A549 (cell line): ENCODE results near the gene VDAC1. TPM values are rescaled to one million over a fixed set of nuclear protein-coding genes. Genes with fewer than 3 reads are reported as not detected.
A peak's percentile ranks its signal among the peaks of the same experiment; 100 is the strongest.

Experiments
- ATAC-seq, 2 experiments: fragments of 200-7000 bp in 1 of 2; fragments of >200 bp in 1 of 2; cut with Nextera tagmentation in 1 of 2; cut with Tn5 transposase in 1 of 2; 3 replicates each; pipeline versions ENCODE4 v1.8.0 to v1.9.1; 2018 to 2020; ENCODE audit warnings: mild to moderate bottlenecking in 1 of 2, moderate library complexity in 1 of 2
- CTCF ChIA-PET: fragments of 300-600 bp; sonication (Branson Sonifier 250); formaldehyde crosslinking; extraction: SDS; loops from one replicate; lab custom pipeline; 2021; ENCODE audit warnings: antibody characterized with exemption, inconsistent platforms; lab: Yijun Ruan, JAX
- POLR2A ChIA-PET: fragments of 350-600 bp; formaldehyde crosslinking; extraction: SDS; loops from one replicate; lab custom pipeline; 2021; ENCODE audit warnings: antibody characterized with exemption, inconsistent platforms; lab: Yijun Ruan, JAX
- DNase-seq, 2 experiments: peaks; one replicate each; pipeline versions ENCODE4 v3.0.0 to v3.0.0-alpha.2; 2011 to 2016; ENCODE audit warnings: low read depth in 1 of 2, low spot score in 1 of 2
- FAIRE-seq: peaks from 2 replicates; lab custom pipeline; 2011; peaks lifted over from hg19 to GRCh38; lab: Jason Lieb, UNC
- H3K27ac ChIP-seq, 2 experiments: fragments of >200 bp; sonication (Bioruptor Twin); formaldehyde crosslinking; 3 replicates each; pipeline ENCODE4 v1.5.1; 2016 to 2017
- H3K4me1 ChIP-seq: fragments of >200 bp; sonication (Bioruptor Twin); formaldehyde crosslinking; 3 replicates; pipeline ENCODE4 v1.6.1; 2016
- H3K4me2 ChIP-seq: fragments of >200 bp; sonication (Bioruptor Twin); formaldehyde crosslinking; 3 replicates; pipeline ENCODE4 v1.6.1; 2016
- H3K4me3 ChIP-seq: fragments of >200 bp; sonication (Bioruptor Twin); formaldehyde crosslinking; 3 replicates; pipeline ENCODE4 v1.5.1; 2016
- H3K9me3 ChIP-seq: fragments of >200 bp; sonication (Bioruptor Twin); formaldehyde crosslinking; 3 replicates; pipeline ENCODE4 v1.6.1; 2016
- BHLHE40 ChIP-seq: IDR thresholded peaks from 2 replicates; pipeline ENCODE4 v1.6.1; 2012; ENCODE audit warnings: low read depth, low read length, inconsistent platforms
- CBX8 ChIP-seq: fragments of 200-600 bp; sonication (generic); IDR thresholded peaks from 2 replicates; pipeline ENCODE4 v1.6.1; 2016
- CEBPB ChIP-seq, 2 experiments: fragments of >200 bp in 1 of 2; sonication (Bioruptor Twin) in 1 of 2; formaldehyde crosslinking in 1 of 2; IDR thresholded peaks; 2 replicates each; pipeline ENCODE4 v1.6.1; 2012 to 2016
- CHD2 ChIP-seq: fragments of 150-350 bp; IDR thresholded peaks from 2 replicates; pipeline ENCODE4 v1.6.1; 2014; ENCODE audit warnings: low read length; ENCODE audit not compliant: partially characterized antibody
- EHF ChIP-seq: fragments of 250-450 bp; sonication (Bioruptor Pico); IDR thresholded peaks from 2 replicates; pipeline ENCODE4 v1.5.0; 2020; ENCODE audit warnings: mild to moderate bottlenecking
- ESRRA ChIP-seq: fragments of 150-350 bp; IDR thresholded peaks from 2 replicates; pipeline ENCODE4 v1.6.1; 2014; ENCODE audit warnings: mild to moderate bottlenecking, low read length, borderline replicate concordance
- FOSB ChIP-seq: fragments of 250-450 bp; sonication (Bioruptor Pico); IDR thresholded peaks from 2 replicates; pipeline ENCODE4 v1.5.0; 2020; ENCODE audit warnings: mild to moderate bottlenecking, moderate library complexity
- FOXS1 ChIP-seq: fragments of 250-450 bp; sonication (Bioruptor Pico); IDR thresholded peaks from 2 replicates; pipeline ENCODE4 v1.5.0; 2020; ENCODE audit warnings: mild to moderate bottlenecking, moderate library complexity
- GATA3 ChIP-seq: IDR thresholded peaks from 2 replicates; pipeline ENCODE4 v1.6.1; 2012; ENCODE audit warnings: borderline replicate concordance
- HDAC2 ChIP-seq: fragments of 200-600 bp; sonication (generic); IDR thresholded peaks from 2 replicates; pipeline ENCODE4 v1.6.1; 2016
- HOXA7 ChIP-seq: fragments of 250-450 bp; sonication (Bioruptor Pico); IDR thresholded peaks from 2 replicates; pipeline ENCODE4 v1.5.0; 2020; ENCODE audit warnings: mild to moderate bottlenecking, moderate library complexity
- HOXB5 ChIP-seq: fragments of 250-450 bp; sonication (Bioruptor Pico); IDR thresholded peaks from 2 replicates; pipeline ENCODE4 v1.5.0; 2020; ENCODE audit warnings: mild to moderate bottlenecking, moderate library complexity
- JUN ChIP-seq, 2 experiments: fragments of >200 bp; sonication (Bioruptor Twin); formaldehyde crosslinking; IDR thresholded peaks; 2 replicates in 1 of 2; 3 replicates in 1 of 2; pipeline ENCODE4 v1.6.1; 2016 to 2017
- NFE2L2 ChIP-seq: fragments of 150-350 bp; conservative IDR thresholded peaks from 2 replicates; pipeline ENCODE4 v1.6.1; 2014; ENCODE audit warnings: low read length
- NPAS2 ChIP-seq: fragments of 250-450 bp; sonication (Bioruptor Pico); IDR thresholded peaks from 2 replicates; pipeline ENCODE4 v1.8.0; 2022; ENCODE audit warnings: mild to moderate bottlenecking, moderate library complexity, borderline replicate concordance
- POLR2AphosphoS2 ChIP-seq: conservative IDR thresholded peaks from 2 replicates; pipeline ENCODE4 v1.6.1; 2012; ENCODE audit warnings: low read length, improper control_type of control experiment, inconsistent platforms
- RARB ChIP-seq: fragments of 250-450 bp; sonication (Bioruptor Pico); IDR thresholded peaks from 2 replicates; pipeline ENCODE4 v1.8.0; 2021; ENCODE audit warnings: mild to moderate bottlenecking, moderate library complexity
- RFX5 ChIP-seq: fragments of 450-650 bp; IDR thresholded peaks from 2 replicates; pipeline ENCODE4 v1.7.1; 2014; ENCODE audit warnings: antibody characterized with exemption, mild to moderate bottlenecking, moderate library complexity
- SMC3 ChIP-seq: fragments of >200 bp; sonication (Bioruptor Twin); formaldehyde crosslinking; IDR thresholded peaks from 3 replicates; pipeline ENCODE4 v1.6.1; 2018; ENCODE audit warnings: inconsistent platforms
- TFCP2L1 ChIP-seq: fragments of 250-450 bp; sonication (Bioruptor Pico); IDR thresholded peaks from 2 replicates; pipeline ENCODE4 v1.5.0; 2021; ENCODE audit warnings: mild to moderate bottlenecking
- ZFP36 ChIP-seq: fragments of 450-650 bp; IDR thresholded peaks from 2 replicates; pipeline ENCODE4 v1.6.1; 2014; ENCODE audit warnings: borderline replicate concordance; ENCODE audit not compliant: partially characterized antibody
- ZNF302 ChIP-seq: fragments of 250-450 bp; sonication (Bioruptor Pico); IDR thresholded peaks from 2 replicates; pipeline ENCODE4 v1.9.0; 2021; ENCODE audit warnings: inconsistent platforms, mild to moderate bottlenecking, moderate library complexity
- ZSCAN20 ChIP-seq: fragments of 250-450 bp; sonication (Bioruptor Pico); IDR thresholded peaks from 2 replicates; pipeline ENCODE4 v1.8.0; 2022; ENCODE audit warnings: mild to moderate bottlenecking, moderate library complexity
- WGBS: methylation state at CpG from one replicate; pipeline ENCODE4 v1.1.6; 2017; ENCODE audit errors: missing lambda C conversion rate; 5-methylcytosine and 5-hydroxymethylcytosine counted together
- polyA plus RNA-seq, 4 experiments: library from polyadenylated mRNA; depleted of rRNA in 3 of 4; stranded (reverse); fragments of >200 nt; fragmentation: RNase III in 1 of 4; extraction: RNeasy Plus Mini Kit Qiagen cat#74134 plus additional on column Dnase treatment in 1 of 4; gene quantifications; 2 replicates in 3 of 4; 3 replicates in 1 of 4; pipeline ENCODE4 v1.2.3, GENCODE V29; 2011 to 2017
- TF ChIP-seq, protein P1 (sequence below): fragments of 250-450 bp; sonication (Bioruptor Pico); IDR thresholded peaks from 2 replicates; pipeline ENCODE4 v1.5.0; 2020; ENCODE audit warnings: low read depth, mild to moderate bottlenecking, moderate library complexity
- TF ChIP-seq, protein P2 (sequence below): IDR thresholded peaks from 2 replicates; pipeline ENCODE4 v1.6.1; 2012; ENCODE audit warnings: low read depth, borderline replicate concordance

The VDAC1 gene
- polyA plus RNA-seq, 2 of the 4 experiments (the other 2 are of a cell fraction) = 369 to 442 TPM

DNA sequence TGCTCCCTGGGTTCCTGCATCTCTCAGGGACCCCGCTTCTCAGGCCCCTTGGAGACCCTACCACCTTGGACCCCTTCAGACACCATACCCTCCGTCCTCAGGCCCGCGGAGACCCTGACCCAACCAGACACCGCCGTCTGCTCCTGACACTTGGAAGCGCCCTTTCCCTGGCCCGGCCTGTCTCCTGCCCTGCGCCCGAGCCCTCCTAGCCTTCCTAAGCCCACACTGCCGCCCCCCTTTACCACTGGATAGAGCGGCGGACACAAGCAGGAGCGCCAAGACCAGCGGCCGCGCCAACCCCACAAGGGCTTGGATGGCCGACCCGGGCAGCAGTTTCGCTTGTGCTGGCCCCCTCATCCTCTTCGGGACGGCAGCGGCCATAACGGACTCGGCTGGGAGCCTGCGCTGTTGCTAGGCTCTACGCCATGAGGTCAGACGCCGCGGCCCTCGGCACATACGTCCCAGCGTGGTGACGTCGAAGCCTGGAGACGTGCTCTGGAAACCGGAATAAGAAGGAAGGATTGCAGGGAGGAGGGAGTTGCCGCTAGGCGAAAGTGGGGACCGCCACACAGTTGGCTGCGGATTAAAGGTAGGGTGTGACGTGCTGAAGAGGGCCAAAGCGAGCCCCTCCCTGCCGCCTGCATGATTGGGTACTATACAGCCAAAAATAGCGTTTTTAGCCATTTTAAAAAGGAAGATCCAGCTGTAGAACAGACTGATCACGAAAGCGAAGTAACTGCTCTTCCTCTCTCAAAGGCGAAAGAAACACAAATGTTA, 36.4 kb downstream of the VDAC1 start, which contains the start of gene C5orf15 (continued):
- TF ChIP-seq, protein P1, sequence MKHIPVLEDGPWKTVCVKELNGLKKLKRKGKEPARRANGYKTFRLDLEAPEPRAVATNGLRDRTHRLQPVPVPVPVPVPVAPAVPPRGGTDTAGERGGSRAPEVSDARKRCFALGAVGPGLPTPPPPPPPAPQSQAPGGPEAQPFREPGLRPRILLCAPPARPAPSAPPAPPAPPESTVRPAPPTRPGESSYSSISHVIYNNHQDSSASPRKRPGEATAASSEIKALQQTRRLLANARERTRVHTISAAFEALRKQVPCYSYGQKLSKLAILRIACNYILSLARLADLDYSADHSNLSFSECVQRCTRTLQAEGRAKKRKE (CRISPR knock-in tag) = no peak
- TF ChIP-seq RFX5 (peak; percentile 49; the same call in 1 of the 2 replicates), RARB (no peak), TFCP2L1 (no peak), GATA3 (peak; percentile 44), BHLHE40 (no peak), CEBPB (IDR thresholded peaks at IDR 0.05) (no peak)

DNA sequence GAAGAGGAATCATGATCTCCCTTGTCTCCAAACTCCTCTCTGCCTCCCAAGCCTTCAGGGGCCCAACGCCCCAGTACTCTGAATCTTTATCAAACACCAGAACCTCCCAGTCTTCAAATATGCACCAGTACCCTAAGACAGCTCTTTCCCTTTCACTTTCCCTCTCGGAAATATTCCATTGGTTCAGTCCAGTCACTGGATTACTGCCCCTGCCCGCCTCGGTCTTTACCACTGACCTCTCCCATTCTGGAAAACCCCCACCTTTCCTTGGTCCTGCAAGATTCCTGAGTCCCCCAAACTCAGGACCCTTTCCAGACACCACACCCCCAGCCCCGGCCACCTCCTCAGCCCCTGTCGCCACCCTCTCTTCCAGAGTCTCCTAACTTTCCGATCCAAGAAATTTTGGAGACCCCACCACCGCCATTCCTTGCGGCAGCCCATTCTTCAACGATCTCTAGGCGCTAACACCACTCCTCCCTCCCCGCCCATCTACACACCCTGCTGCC, 37.0 kb downstream of the VDAC1 start:
- H3K4me2 ChIP-seq = peak overlapping the region; percentile 93
- TF ChIP-seq ZNF302 (CRISPR knock-in tag) = no peak
- TF ChIP-seq POLR2AphosphoS2 = no peak
- TF ChIP-seq ZSCAN20 = no peak
- TF ChIP-seq NFE2L2 = no peak
- no peak for TF ChIP-seq HOXB5 (CRISPR knock-in tag)
- FAIRE-seq (no peak), ATAC-seq (peak; percentile 52 to 57), DNase-seq (no peak)
- H3K4me1 ChIP-seq = peaks cover 38% of the 10 kb centered on the region
- ChIA-PET POLR2A (no interaction called here), CTCF (interaction anchor here (1.6 kb wide), 1 partner anchor 72 kb away, joined by 7 read pairs; no protein-coding TSS in a partner anchor)
- H3K27ac ChIP-seq = peak overlapping the region; percentile 91 to 95
- WGBS = 2% methylated on average over 12 of the region's 12 CpGs
- H3K9me3 ChIP-seq = no peaks in the 10 kb centered on the region
- peak overlapping the region; percentile 67 for H3K4me3 ChIP-seq

DNA sequence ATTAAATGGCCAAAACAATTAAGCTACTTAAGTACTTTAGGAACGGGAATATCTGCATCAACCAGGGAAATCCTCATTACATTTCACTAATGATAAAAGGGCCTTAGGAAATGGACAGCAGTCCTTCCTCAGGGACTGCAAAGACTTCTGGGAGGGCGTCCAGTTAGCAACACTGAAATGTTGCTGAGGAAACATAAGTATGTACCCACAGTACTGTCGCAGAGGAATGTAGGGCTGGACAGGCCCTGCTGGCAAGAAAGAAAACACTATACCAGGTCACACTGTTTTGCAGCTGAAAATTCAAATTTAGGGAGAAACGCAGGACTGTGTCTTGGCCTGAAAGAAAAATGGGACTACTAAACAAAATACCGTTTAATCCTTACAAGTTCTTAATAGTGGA, 37.7 kb downstream of the VDAC1 start:
- peak overlapping the region; percentile 91 to 95; a peak in 3 of 6 replicates for H3K27ac ChIP-seq
- DNase-seq = no peak
- H3K4me1 ChIP-seq = peaks cover 42% of the 10 kb centered on the region
- H3K9me3 ChIP-seq = no peaks in the 10 kb centered on the region
- CTCF ChIA-PET = interaction anchor here (0.7 to 1.6 kb wide), 5 partner anchors 9 to 544 kb away, joined by 3 to 7 read pairs (median 3); no protein-coding TSS in a partner anchor
- FAIRE-seq = no peak
- H3K4me3 ChIP-seq = peak overlapping the region; percentile 67
- ATAC-seq = no peak
- POLR2A ChIA-PET = no interaction called here
- 68% methylated on average over 5 of the region's 5 CpGs for WGBS
- no peak for TF ChIP-seq FOXS1 (CRISPR knock-in tag)
- TF ChIP-seq FOSB (CRISPR knock-in tag) = no peak
- TF ChIP-seq GATA3 = no peak
- TF ChIP-seq CEBPB (IDR thresholded peaks at IDR 0.05) = no peak
- TF ChIP-seq HOXA7 (CRISPR knock-in tag) = no peak
- TF ChIP-seq, protein P2, sequence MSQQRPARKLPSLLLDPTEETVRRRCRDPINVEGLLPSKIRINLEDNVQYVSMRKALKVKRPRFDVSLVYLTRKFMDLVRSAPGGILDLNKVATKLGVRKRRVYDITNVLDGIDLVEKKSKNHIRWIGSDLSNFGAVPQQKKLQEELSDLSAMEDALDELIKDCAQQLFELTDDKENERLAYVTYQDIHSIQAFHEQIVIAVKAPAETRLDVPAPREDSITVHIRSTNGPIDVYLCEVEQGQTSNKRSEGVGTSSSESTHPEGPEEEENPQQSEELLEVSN = no peak
- no peak for TF ChIP-seq ESRRA
- no peak for TF ChIP-seq CBX8
- no peak for TF ChIP-seq POLR2AphosphoS2
- TF ChIP-seq JUN (IDR thresholded peaks at IDR 0.05) = no peak
- TF ChIP-seq ZNF302 (CRISPR knock-in tag) = no peak
- TF ChIP-seq SMC3 = no peak
- TF ChIP-seq CHD2 = no peak
- TF ChIP-seq RARB = no peak
- TF ChIP-seq NPAS2 (CRISPR knock-in tag) = no peak
- no peak for TF ChIP-seq EHF (CRISPR knock-in tag)
- TF ChIP-seq ZFP36 = no peak
- no peak for TF ChIP-seq HDAC2
- peak overlapping the region; percentile 93 for H3K4me2 ChIP-seq
